ENCODE data around the gene SCN3B. TPM values are rescaled to one million over a fixed set of nuclear protein-coding genes. Genes with fewer than 3 reads are reported as not detected.

Gene SCN3B
- total RNA-seq, 1 experiment from 2014 or later = 0.77 TPM

DNA sequence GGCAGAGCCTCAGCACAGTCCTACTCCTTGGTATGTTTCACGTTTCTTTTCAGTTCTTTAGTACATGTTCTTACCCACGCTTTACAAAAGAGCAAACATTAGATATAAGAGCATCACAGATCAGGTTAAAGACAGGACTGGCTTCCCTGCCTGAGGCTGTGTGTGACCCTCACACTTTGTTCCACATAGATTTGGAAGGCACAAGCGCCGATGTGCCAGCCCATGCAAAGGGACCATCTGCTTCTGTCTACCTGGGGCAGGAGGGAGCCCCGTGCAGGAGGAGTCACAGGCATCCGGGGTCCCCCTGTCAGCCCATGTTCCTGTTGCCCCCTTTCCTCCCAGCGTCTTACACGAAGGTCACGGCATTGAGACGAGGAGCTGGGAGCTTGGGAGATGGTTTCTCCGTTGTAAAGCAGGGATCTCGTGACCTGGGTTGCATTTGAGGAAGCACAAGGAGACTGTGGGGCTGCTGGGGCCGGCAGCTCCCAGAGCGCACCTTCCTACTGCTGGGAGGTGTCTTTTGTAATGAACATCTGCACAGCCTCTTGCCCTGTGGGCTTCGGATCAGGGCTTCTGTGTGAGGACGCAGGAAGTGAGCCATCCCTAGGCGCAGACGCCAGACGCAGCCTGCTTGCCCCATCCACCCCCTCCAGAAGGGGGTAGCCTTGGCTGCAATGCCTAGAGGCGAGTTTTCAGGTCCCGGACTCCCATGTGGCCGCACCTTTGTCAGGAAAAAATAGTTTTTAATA is 72.6 kb downstream of the SCN3B start:
- TF ChIP-seq, protein P1, sequence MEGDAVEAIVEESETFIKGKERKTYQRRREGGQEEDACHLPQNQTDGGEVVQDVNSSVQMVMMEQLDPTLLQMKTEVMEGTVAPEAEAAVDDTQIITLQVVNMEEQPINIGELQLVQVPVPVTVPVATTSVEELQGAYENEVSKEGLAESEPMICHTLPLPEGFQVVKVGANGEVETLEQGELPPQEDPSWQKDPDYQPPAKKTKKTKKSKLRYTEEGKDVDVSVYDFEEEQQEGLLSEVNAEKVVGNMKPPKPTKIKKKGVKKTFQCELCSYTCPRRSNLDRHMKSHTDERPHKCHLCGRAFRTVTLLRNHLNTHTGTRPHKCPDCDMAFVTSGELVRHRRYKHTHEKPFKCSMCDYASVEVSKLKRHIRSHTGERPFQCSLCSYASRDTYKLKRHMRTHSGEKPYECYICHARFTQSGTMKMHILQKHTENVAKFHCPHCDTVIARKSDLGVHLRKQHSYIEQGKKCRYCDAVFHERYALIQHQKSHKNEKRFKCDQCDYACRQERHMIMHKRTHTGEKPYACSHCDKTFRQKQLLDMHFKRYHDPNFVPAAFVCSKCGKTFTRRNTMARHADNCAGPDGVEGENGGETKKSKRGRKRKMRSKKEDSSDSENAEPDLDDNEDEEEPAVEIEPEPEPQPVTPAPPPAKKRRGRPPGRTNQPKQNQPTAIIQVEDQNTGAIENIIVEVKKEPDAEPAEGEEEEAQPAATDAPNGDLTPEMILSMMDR (conservative IDR thresholded peaks at IDR 0.05) = no peak
- Mint-ChIP-seq H3K4me1 (peaks cover 41 to 52% of the 10 kb centered on the region in 2 experiments), H3K9me3 (peaks cover 0 to 3% of the 10 kb centered on the region in 2 experiments; a peak in 1 of 5 replicates), H3K4me3 (no peak overlapping the region), H3K36me3 (ENCODE audit: insufficient read depth in 1 of 3, low read depth in 3 of 3) (peaks cover 4 to 14% (median 5%) of the 10 kb centered on the region in 3 experiments; a peak in 6 of 7 replicates), H3K27ac (no peak overlapping the region), H3K27me3 (ENCODE audit: low read depth) (peaks cover 7% of the 10 kb centered on the region)
- Histone ChIP-seq H2BK20ac (ENCODE audit: low read depth, low read length, poor library complexity, severe bottlenecking) (no peak overlapping the region), H3K79me2 (ENCODE audit: insufficient read depth, low read length) (no peaks in the 10 kb centered on the region), H3K4me1 (ENCODE audit: insufficient read depth, low read length) (no peaks in the 10 kb centered on the region; the same call in 1 of the 2 replicates), H2BK15ac (ENCODE audit: low read depth, low read length) (no peak overlapping the region), H3K9ac (ENCODE audit: extremely low read depth, insufficient read length, low read length) (no peak overlapping the region), H4K5ac (ENCODE audit: insufficient read length, low read depth, low read length) (no peak overlapping the region), H4K20me1 (ENCODE audit: control insufficient read depth, insufficient read depth, insufficient read length) (no peaks in the 10 kb centered on the region), H2BK12ac (ENCODE audit: insufficient read length, low read depth, low read length) (no peak overlapping the region), H2AK5ac (ENCODE audit: insufficient read length, low read length) (no peak overlapping the region), H3K14ac (ENCODE audit: insufficient read depth, low read length) (no peak overlapping the region), H3K27ac (ENCODE audit: insufficient read length, low read depth, low read length) (no peak overlapping the region), H3K79me1 (ENCODE audit: insufficient read depth, low read depth, low read length, poor library complexity, severe bottlenecking) (no peaks in the 10 kb centered on the region), H4K8ac (replicated peaks; ENCODE audit: insufficient read length, low read depth, low read length) (no peak overlapping the region), H3K18ac (ENCODE audit: insufficient read length, low read depth, low read length) (no peak overlapping the region), H3K4me2 (ENCODE audit: insufficient read depth, insufficient read length, low read length) (no peak overlapping the region), H3K23me2 (ENCODE audit: insufficient read length, low read depth, low read length, poor library complexity, severe bottlenecking) (no peaks in the 10 kb centered on the region), H2BK5ac (ENCODE audit: insufficient read length, low read length) (no peak overlapping the region), H3K4ac (ENCODE audit: low read depth, low read length) (no peak overlapping the region), H3T11ph (ENCODE audit: low read length) (no peak overlapping the region), H3K56ac (ENCODE audit: insufficient read length, low read depth, low read length) (no peak overlapping the region), H4K91ac (ENCODE audit: insufficient read length, low read depth, low read length) (no peak overlapping the region), H3K27me3 (ENCODE audit: insufficient read depth, low read length) (no peaks in the 10 kb centered on the region), H3K9me3 (ENCODE audit: control insufficient read depth, low read depth, low read length) (no peaks in the 10 kb centered on the region), H3K23ac (ENCODE audit: insufficient read length, low read depth, low read length) (no peak overlapping the region), H2BK120ac (ENCODE audit: low read depth, low read length, poor library complexity, severe bottlenecking) (no peak overlapping the region), H2AFZ (ENCODE audit: low read length) (no peak overlapping the region)
- WGBS (ENCODE audit: extremely low coverage, insufficient read length, low lambda C conversion rate) = no CpG with 5 or more reads among the region's 22 CpGs
- DNase-seq = no peak

Measured in H9 (cell line).